GM21447 (cell line): ENCODE data around the gene INTS6.
"Not testable (repeated sequence)": the region's sequence is repeated elsewhere in the genome, so short reads cannot be mapped to it uniquely, and the experiment has no call there.

Source experiments
- ATAC-seq: cut with Tn5 transposase; IDR thresholded peaks from one replicate; pipeline ENCODE4 v1.9.1; 2021; ENCODE audit not compliant: unreplicated experiment

Gene INTS6

DNA sequence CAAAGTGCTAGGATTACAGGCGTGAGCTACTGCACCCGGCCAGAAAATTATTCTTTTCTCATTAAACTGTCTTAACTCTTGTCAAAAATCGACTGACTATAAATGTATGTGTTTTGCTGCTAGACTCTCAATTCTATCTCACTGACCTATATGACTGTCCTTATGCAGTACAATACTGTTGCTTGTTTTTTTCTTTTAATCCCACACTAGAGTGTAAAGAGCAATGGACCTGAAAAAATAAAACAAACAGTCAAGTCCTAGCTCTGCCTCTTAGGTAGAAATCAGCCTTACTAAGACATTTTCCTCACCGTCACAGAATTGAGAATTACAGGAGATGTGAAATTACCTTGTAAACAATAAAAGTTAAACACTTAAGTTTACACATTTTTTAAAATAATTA, 35.1 kb downstream of the INTS6 start:
- ATAC-seq, result no peak

DNA sequence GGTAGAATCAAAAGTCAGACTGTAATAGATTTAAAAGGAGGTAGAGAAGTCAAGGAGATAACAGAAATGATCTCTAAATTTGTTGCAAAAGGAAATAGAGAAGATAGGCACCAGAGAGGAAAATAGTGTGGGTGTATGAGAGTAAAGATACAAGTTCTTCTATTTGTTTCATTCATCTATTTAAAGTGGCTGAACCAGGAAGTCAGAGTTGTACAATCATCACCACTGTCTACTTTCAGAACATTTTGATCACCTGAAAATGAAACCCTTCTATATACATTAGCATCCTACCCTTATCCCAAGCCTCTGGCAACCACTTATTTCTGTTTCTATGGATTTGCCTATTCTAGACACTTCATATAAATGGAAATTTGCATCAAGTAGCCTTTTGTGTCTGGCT, 36.7 kb downstream of the INTS6 start:
- ATAC-seq, result no peak

DNA sequence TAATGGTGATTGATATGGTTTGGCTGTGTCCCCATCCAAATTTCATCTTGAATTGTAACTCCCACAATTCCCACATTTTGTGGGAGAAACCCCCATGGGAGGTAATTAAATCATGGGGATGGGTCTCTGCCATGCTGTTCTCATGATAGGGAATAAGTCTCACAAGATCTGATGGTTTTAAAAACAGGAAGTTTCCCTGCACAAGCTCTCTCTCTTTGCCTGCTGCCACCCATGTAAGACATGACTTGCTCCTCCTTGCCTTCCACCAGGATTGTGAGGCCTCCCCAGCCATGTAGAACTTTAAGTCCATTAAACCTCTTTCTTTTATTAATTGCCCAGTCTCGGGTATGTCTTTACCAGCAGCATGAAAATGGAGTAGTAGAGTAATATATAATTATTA, 37.5 kb downstream of the INTS6 start:
- not testable (repeated sequence) for ATAC-seq

DNA sequence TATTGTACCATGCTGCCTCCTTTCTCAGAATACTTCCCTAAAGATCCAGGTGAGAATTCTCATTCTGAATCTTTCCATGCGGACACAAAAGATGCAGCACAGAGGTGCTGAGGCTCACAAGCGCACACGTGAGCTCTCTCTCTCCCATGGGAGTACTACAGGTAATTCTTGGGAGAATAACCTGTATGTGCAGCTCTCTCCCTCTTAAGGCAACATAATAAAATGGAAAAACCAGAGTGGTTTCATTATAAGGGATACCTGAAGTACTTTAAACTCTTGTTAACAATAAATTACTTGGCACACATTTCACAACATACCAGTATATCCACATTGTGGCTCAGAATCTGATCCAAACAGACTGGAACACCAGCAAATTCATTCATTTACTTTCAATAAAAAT, 40.4 kb downstream of the INTS6 start:
- ATAC-seq, result no peak

DNA sequence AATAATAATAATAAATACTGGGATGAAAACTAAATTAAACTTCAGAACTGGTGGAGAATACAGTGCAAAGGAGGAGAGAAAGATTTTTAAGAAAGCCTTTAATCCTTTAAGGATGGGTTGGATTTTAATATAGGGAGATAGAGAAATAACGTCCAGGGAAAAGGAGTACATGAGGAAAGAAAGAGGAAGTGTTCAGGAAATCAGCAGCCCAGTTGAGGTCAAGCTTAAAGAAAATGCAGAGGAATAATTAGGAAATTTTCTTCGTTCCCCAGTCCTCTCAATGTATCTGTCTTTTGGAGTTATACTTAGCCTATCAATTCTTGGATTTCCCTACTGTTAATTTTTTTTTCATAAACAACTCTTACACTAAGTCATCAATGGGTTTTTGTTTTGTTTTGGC, 47.7 kb downstream of the INTS6 start:
- no peak for ATAC-seq

DNA sequence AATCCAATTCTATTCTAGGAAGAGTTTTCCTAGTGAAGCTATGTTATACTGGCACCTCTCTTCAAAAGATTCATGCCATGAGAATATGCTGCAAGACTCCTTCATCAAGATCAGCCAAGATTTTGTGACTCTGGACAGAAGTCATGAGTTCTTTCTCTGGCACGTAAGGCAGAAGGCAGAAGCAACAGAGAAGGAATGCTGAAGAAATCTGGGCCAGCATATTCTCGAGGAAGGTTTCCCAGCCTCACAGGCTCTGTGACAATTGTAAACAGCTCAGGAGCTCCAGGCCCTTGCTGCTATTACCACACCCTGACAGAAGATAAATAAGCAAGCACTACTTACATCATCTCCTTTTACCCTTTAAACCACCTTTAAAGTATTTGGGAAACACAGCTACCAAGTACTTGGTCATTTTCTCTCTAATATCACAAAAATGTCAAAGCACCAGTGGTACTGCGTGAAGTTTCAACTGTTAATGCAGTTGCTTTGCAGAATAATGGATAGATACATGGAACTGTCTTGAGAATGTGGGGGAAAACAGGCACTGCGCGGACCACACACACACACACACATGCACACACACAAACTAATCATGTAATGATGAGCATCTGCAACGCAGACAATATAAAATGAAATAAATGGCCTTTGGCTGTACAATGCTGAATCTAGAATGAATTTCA, 55.4 kb downstream of the INTS6 start:
- no peak for ATAC-seq

DNA sequence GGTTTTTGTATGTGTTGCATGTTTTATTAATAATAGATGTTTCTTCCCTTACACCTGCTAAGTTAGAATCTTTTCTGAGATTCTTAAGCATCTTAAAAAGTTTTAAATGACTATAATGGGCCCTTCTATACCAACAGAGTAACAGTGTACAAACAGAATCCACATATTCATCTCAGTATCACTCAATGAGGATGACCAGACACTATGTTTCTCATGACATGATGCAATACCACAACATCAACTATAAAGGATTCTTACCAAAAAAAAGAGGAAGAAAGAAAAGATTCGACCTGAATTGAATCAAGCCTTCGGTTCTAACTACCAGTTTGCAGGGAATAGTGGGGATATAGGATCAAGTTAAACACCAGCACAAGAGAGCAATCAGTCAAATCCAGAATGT, 56.5 kb downstream of the INTS6 start:
- no peak for ATAC-seq

DNA sequence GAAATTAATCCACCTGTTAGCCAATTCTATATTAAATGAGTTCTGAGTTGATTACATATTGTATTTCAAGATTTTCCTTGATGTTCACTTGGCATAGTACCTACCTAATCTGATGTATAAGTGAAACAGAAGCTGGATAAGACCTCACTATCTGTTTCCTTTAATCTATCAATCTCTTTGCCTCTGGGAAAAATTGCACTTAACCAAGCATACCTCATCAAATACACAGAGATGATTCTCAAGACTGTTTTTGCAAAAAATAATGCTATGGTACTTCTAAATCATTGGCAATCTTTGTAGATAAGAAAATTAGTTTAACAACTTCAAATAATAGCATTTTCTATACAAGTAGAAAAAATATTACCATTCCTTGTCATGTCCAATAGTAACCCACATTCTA, 58.1 kb downstream of the INTS6 start:
- no peak for ATAC-seq

DNA sequence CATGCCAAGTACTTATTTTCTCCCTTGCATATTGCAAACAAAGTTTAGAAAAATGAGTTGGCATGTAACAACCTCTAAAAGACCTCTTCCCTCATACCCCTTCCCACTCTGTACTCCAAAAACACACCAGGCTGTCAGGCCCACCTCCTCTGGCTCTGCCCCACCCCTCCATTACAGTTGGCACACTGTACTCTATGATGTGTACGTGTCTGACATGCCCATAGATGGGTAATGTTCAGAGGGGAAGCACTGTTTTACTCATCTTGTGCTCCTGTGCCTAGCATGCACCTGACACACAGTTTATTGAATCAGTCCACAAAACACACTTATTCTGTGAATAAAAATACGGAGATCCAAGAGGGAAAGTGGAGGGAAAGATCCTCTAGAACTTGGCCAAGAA, 67.7 kb downstream of the INTS6 start:
- no peak for ATAC-seq

DNA sequence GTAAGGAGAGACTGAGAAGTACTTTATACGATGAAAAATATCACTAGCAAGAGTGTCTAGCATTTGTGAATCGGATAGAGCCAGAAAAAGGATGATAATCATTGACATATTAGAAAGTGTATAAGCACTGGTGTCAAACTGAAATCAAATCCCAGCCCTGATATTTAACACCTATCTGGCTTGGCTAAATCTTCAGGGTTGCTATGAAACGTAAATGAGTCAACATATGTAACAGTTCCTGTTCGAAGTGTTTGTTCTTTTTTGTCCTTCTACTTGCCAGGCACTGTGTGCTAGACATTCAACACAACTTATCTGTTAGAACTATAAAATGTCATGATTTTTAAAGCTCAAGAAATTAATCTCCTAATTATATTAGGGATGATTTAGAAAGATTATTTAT, 72.6 kb downstream of the INTS6 start:
- no peak for ATAC-seq

DNA sequence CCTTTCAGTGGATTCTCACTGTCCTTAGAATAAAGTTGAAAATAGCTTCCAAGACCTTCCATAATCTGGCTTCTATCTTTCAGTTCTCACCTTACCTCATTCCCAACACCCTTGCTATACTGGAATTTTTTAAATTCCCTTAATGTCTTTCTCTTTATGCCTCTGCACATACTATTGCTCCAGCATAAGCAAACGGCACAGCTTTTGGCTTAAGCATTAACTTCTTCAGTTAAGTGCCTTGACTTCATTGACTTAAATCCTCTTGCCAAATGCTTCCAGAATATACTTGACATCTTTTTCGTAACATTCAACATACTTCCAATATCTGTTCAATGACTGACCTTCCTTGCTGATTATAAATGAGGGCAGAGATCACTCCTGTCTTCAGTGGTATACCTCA, 79.4 kb downstream of the INTS6 start:
- ATAC-seq, result no peak

DNA sequence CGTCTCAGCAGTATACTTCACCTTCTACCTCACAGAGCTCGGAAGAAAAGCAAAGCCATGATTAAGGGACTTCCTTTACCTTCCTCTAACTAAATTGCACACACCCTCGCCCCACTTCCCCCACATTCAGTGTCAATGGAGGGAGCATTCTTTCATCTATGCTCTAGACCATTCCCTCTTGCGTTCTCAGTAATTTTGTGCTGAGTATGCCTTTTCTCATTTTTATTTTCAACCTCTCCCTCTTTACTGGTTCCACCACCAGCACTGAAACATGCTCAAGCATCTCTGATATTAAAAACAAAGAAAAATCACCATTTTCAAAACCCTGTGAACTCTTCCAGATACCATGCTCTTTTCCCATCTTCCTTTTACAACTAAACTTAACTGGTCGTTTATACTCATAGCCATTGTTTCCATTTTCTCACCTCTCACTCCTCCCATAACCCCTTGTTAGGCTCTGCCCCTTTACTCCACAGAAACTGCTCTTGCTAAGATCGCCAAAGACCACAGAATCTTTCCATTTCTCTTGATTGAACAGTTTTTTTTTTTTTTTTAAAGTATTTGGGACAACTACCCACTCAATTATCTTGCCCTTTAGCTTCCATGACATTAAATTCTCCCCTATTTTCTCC, 81.0 kb downstream of the INTS6 start:
- no peak for ATAC-seq

DNA sequence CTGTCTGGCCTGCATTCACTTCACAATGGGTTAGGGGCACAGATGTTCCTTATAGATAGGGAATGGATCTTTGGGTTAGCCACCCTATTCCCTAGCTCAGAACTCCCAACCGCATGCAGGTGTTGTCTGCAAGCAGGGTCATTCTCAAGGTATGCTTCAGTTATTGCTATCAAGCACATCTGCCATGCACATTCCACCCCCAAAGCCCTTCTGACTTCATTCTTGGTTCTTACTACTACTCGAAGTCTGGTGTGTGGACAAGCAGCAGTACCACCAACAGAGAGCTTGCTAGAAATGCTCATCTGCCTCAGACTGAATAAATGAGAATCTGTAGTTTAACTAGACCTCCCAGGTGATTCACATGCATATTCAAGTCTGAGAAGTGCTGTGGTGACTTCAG, 82.0 kb downstream of the INTS6 start:
- ATAC-seq, result no peak

DNA sequence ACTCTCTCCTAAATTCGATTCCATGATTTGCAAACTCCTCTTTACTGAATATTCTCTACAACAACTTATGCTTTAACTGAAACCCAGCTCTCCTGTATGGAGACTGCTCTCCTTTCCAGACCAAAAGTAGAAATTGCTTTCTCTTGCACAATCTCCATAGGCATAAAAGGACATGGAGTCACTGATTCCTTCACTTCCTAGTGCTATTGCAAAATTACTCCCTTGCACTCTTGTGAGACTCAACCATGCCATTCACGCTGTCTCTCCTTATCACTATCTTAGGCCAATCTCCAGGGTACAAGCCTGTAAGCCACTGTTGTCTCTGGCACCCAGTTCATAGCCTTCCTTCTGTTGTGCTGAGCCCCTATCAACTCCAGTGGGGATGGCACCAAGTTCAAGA, 82.7 kb downstream of the INTS6 start:
- no peak for ATAC-seq

DNA sequence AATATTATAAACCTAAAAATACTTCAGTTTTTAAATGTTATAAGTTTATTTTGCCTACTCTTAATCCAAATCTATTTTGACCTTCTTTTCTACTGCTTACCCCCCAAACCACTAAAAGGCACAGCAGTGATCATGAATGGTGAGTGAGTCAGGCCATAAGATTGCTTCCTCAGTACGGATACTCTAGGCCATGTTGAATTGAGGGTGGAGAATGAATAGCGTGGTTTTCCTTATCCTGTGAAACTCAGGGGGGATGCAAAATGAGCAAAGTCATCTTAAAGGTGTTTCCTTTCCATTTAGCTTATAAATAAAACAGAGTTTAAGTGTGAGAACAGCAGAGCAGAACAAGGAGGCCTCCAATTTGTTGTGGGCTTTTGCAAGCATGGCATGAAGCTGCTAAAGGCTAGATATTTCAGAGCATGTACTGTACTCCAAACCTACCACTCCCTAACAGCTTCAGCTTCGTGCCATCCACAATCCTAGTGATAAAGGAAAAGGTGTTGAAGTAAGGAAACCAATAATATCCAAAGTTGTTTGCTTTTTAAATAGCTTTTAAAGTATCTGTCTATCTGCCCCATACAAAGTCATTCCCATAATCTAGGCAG, 88.3 kb downstream of the INTS6 start:
- no peak for ATAC-seq

DNA sequence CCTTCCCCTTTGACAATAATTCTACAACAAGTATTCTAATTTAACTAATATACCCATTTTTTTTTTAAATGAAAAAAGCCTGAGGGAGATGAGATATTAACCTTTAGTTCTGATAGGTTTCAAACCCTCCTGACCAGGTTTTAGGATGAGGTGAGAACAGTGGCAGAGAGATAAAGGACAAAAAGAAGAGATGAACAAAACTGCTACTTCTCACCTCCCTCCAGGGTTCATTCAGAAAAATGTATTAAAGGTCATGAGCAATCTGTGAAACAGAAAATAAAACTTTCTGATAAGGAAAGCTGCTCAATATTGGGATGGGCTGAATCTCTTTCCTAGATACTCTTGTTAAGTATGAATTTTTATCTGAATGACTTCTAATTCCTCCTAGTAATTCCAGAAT, 89.2 kb downstream of the INTS6 start:
- ATAC-seq, result no peak

DNA sequence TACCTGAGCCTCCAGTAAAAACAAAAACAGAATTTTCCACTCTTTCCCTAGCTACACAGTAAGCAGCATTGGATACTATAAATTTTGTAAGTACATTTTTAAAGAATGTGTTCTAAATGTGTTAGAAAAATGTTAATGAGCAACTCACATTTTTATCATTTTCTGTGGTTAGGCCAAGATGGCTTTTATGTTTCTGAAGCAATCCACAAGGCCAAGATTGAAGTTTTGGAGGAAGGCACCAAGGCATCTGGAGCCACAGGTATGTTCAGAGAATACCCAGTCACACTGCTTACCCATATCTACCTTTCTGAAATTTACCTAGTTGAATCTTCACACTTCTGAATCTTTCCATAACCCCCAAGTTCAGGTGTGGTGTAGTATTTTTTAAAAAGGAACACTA, 91.7 kb downstream of the INTS6 start:
- no peak for ATAC-seq

DNA sequence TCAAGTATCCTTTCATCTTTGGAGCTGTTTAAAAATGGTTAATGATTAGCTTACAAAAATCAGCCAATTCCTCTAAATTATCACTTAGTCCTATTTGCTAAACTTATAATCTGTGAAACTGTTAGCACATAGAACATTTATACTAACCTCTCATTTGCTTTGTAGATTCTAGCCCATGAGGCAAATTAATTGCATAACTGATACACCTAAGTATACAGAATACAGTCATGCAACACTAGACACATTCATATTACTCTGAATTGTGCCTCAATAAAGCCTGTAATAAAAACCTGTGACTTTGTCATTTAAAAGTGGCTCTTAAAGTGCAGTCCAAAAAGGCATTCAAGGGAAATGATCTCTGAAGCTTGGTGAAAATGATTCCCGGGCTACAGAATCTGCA, 92.3 kb downstream of the INTS6 start:
- ATAC-seq, result no peak

DNA sequence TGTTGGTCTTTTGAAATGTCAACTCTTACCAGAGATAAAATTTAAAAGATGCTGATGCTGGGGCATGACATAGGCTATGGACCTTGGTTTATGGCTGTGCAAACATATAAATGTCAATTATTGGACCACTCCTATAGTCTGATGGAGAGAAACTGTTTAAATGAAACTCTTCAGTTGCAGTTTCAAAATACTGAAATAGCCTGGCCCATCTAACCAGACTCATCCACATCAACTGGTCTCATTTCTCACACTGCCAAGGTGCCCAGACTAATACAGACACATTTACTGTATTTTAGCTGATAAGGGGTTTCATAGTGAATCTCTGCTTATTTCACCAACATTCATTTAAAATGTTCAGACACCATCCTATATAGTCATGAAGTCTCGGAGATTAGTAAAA, 93.5 kb downstream of the INTS6 start:
- ATAC-seq, result no peak

DNA sequence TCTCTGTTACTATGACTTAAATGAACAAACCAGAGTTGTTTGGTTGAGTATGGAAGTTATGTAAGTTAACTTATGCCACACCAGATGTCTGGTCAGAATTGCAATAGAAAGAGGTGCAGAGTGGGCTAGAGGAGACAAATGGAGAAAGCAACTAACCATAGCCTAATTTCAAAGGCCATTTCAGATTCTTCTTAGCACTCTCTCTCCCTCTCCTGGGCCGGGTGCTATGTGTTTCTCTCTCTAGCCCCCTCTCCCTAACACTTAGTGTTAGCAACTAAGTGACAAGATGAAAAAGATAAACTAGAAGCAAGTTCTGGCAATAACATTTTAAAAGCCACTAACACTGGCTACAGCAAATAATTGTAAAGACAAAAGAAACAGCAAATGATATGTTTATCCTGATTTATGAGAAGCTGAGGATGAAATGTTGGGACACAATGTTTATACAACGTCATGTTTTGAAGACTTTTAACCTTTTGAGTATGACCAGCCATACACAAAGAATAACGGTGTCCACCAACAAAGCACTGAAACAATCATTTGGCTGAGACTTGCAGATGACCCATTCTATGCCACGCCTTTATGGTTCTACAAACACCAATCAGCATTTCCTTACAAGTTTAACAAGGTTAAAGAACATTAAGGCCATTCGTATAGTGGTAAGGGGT, 94.8 kb downstream of the INTS6 start:
- ATAC-seq, result no peak

DNA sequence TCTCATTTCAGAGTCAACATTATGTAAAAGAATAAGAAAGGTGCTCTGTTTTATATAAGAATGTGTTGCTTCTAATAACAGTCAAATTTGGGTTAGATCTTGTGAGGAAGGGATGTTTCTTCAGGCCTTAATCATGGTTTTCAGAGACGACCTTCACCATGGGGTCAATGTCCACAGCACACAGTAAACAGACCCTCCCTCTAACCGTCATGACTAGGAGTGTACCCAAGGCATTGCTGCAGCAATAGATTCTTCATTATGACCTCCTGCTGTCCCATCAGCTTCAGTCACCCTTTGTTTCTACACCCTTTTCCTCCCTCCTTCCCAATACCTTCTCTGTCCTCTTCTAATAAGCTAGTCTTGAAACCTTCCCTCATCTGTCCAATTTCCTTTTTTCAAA, 97.6 kb downstream of the INTS6 start:
- ATAC-seq, result no peak

DNA sequence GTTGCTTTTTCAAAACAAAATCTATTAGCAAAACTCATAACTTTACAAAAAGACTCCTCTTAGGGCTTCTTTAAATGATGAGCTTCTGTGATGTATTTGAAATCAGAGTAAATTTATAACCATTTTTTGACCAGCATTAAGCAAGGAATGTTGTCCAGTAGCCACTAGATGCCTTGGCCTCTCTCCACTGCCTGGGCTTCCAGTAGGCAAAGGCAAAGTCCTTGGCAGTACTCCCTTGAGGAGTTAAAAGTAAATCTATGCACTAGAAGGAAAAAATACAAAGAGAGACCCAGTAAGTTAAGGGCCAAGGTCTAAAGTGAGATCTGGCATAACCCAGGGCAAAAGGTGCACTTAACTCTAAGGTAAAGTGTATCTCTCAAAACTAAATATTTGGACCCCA, 103.8 kb downstream of the INTS6 start:
- ATAC-seq, result no peak
